GM12872 (cell line): ENCODE data around the gene PTPRK.

Experiments used
- CTCF ChIP-seq: IDR thresholded peaks from 3 replicates; pipeline ENCODE4 v1.5.1; 2011; ENCODE audit warnings: low read depth, mild to moderate bottlenecking, low read length, moderate library complexity; ENCODE audit not compliant: insufficient read depth

The PTPRK gene

GRCh38 chr6:128064540-128064895 lies 455.9 kb downstream of the PTPRK start:
- TF ChIP-seq CTCF, result no peak

GRCh38 chr6:128063850-128064539 lies 456.4 kb downstream of the PTPRK start:
- TF ChIP-seq CTCF, result no peak

- no peak for TF ChIP-seq CTCF
Measured at GRCh38 chr6:128062882-128063603, 457.4 kb downstream of the PTPRK start.

GRCh38 chr6:128057946-128058345 lies 462.5 kb downstream of the PTPRK start:
- no peak for TF ChIP-seq CTCF

- no peak for TF ChIP-seq CTCF
Measured at GRCh38 chr6:128057541-128057940, 462.9 kb downstream of the PTPRK start.

- TF ChIP-seq CTCF, result no peak
Measured at GRCh38 chr6:128053109-128053508, 467.3 kb downstream of the PTPRK start.

GRCh38 chr6:128047989-128048388 lies 472.4 kb downstream of the PTPRK start:
- no peak for TF ChIP-seq CTCF
